Keratinocyte (primary cell): ENCODE measurements around the gene PRKAG1. TPM values are rescaled to one million over a fixed set of nuclear protein-coding genes. Genes with fewer than 3 reads are reported as not detected.

Source experiments
- DNase-seq: peaks from one replicate; pipeline ENCODE4 v3.0.0-alpha.2; 2011; ENCODE audit warnings: low read depth, missing footprints, low spot score
- FAIRE-seq: peaks from 2 replicates; lab custom pipeline; 2011; peaks lifted over from hg19 to GRCh38; lab: Jason Lieb, UNC
- H2AFZ ChIP-seq: 2 replicates; pipeline ENCODE4 v1.6.0; 2012; ENCODE audit warnings: low read length, control low read depth, inconsistent platforms; ENCODE audit not compliant: control insufficient read depth
- H3K27ac ChIP-seq: 2 replicates; pipeline ENCODE4 v1.5.1; 2011; ENCODE audit warnings: low read length; ENCODE audit not compliant: control insufficient read depth, insufficient read depth
- H3K27me3 ChIP-seq: 3 replicates; pipeline ENCODE4 v1.6.0; 2011; ENCODE audit warnings: low read length; ENCODE audit not compliant: control insufficient read depth, insufficient read depth; ENCODE audit errors: extremely low read depth
- H3K36me3 ChIP-seq, 2 experiments: 2 replicates in 1 of 2; 3 replicates in 1 of 2; pipeline ENCODE4 v1.5.1; 2011; ENCODE audit warnings: low read length in 2 of 2, mild to moderate bottlenecking in 1 of 2; ENCODE audit not compliant: control insufficient read depth in 2 of 2, insufficient read depth in 2 of 2; ENCODE audit errors: extremely low read depth in 1 of 2
- H3K4me1 ChIP-seq: 3 replicates; pipeline ENCODE4 v1.5.1; 2011; ENCODE audit warnings: low read length; ENCODE audit not compliant: control insufficient read depth, insufficient read depth; ENCODE audit errors: extremely low read depth
- H3K4me2 ChIP-seq: 3 replicates; pipeline ENCODE4 v1.6.0; 2011; ENCODE audit warnings: low read depth, low read length; ENCODE audit not compliant: control insufficient read depth, insufficient read depth; ENCODE audit errors: extremely low read depth
- H3K4me3 ChIP-seq, 3 experiments: fragments of 200-600 bp in 1 of 3; sonication (generic) in 1 of 3; 2 replicates in 2 of 3; 3 replicates in 1 of 3; pipeline ENCODE4 v1.5.1; 2011 to 2016; ENCODE audit warnings: low read length in 3 of 3, mild to moderate bottlenecking in 3 of 3, control low read depth in 2 of 3, inconsistent platforms in 1 of 3, low read depth in 1 of 3, mixed read lengths in 1 of 3, mixed run types in 1 of 3, moderate library complexity in 1 of 3; ENCODE audit not compliant: control insufficient read depth in 2 of 3, insufficient read depth in 2 of 3; ENCODE audit errors: extremely low read depth in 1 of 3
- H3K79me2 ChIP-seq: 2 replicates; pipeline ENCODE4 v1.6.0; 2012; ENCODE audit warnings: low read length; ENCODE audit not compliant: control insufficient read depth, insufficient read depth
- H3K9ac ChIP-seq: 3 replicates; pipeline ENCODE4 v1.6.0; 2011; ENCODE audit warnings: low read length; ENCODE audit not compliant: control insufficient read depth, insufficient read depth; ENCODE audit errors: extremely low read depth
- H3K9me1 ChIP-seq: 3 replicates; pipeline ENCODE4 v1.6.0; 2011; ENCODE audit warnings: low read length; ENCODE audit not compliant: control insufficient read depth, insufficient read depth; ENCODE audit errors: extremely low read depth
- H3K9me3 ChIP-seq: 2 replicates; pipeline ENCODE4 v1.5.1; 2012; ENCODE audit warnings: low read depth, low read length; ENCODE audit not compliant: control insufficient read depth
- H4K20me1 ChIP-seq: 3 replicates; pipeline ENCODE4 v1.6.0; 2011; ENCODE audit warnings: low read length; ENCODE audit not compliant: control insufficient read depth, insufficient read depth; ENCODE audit errors: extremely low read depth
- EZH2 ChIP-seq: IDR thresholded peaks from one replicate; pipeline ENCODE4 v1.6.1; 2012; ENCODE audit warnings: inconsistent platforms, mild to moderate bottlenecking, low read length, moderate library complexity
- dilution Hi-C: fragments of 300-500 bp; cut with MboI; formaldehyde crosslinking; loops from one replicate; pipeline ENCODE4 v1.7.0; 2020; ENCODE audit warnings: low sequenced_read_pairs; ENCODE audit not compliant: extremely low pct_ligation_motif_present
- polyA plus RNA-seq, 5 experiments: library from polyadenylated mRNA; depleted of rRNA in 3 of 5; stranded (reverse) in 3 of 5; stranded (forward) in 1 of 5; unstranded in 1 of 5; fragments of >200 nt; gene quantifications; 1 replicate in 1 of 5; 2 replicates in 3 of 5; 3 replicates in 1 of 5; pipeline versions ENCODE4 v1.2.1 to v1.2.3, GENCODE V29; 2011 to 2012; ENCODE audit warnings: missing spikeins in 2 of 5, low read depth in 1 of 5, low replicate concordance in 1 of 5
- TF ChIP-seq, protein P1 (sequence below), 3 experiments: IDR thresholded peaks in 1 of 3; conservative IDR thresholded peaks in 1 of 3; optimal IDR thresholded peaks in 1 of 3; 2 replicates in 2 of 3; 3 replicates in 1 of 3; pipeline versions ENCODE3 to v1.5.1; 2011; ENCODE audit warnings: low read length in 3 of 3, mild to moderate bottlenecking in 3 of 3, moderate library complexity in 2 of 3, control low read depth in 1 of 3, inconsistent platforms in 1 of 3; ENCODE audit not compliant: insufficient read depth in 2 of 3; ENCODE audit errors: extremely low read depth in 1 of 3

The PRKAG1 gene
- polyA plus RNA-seq, 1 donor (not counting 4 experiments of a cell fraction or from before 2014, with no cell fraction given), result 125 TPM

DNA sequence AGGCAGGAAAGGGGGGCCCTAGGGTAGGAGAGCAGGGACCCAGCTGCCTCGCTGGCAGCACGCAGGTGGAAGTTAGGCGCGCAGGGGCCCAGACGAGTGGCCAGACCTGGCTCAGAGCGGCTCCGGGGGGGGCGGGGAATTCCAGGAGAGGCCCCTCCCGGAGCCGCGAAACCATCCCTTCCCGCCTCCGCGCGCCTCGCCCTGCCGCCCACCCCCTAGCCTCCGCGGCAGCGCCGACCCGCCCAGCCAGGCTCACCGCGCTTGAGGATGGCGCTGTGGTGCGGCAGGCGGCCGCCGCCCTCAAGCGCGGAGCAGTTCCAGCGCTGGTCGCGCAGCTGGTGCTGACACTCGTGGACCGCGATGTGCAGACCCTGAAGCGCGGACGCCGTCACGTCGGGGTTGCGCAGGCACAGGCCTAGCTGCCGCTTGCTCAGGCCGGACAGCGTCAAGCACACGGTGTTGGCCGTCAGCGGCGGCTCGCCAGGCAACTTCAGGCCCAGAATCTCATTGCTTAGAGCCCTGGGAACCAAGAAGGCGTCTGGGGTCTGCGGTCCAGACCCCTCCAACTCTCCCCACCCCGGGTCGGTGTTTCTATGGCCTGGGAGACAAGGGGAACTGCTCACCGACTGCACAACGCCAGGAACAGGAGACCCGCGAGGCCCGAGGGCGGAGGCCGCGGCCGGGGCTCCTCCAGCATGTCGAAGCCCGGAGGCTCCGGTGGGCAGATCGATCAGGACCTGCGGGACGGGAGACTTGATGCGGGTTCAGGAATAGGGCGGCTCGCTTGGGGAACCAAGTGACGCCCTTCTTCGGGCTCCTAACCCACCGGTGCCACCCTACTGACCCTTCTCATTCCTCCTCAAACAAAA lies 48.5 kb downstream of the PRKAG1 start:
- Histone ChIP-seq H3K9me1 (no peaks in the 10 kb centered on the region), H3K4me3 (no peak overlapping the region), H3K36me3 (no peaks in the 10 kb centered on the region), H4K20me1 (no peaks in the 10 kb centered on the region), H3K9ac (no peak overlapping the region), H3K4me1 (peaks cover 28% of the 10 kb centered on the region), H3K4me2 (peak overlapping the region; percentile 64), H3K9me3 (no peaks in the 10 kb centered on the region), H3K27ac (no peak overlapping the region), H3K79me2 (no peaks in the 10 kb centered on the region), H3K27me3 (peaks cover 49% of the 10 kb centered on the region), H2AFZ (peak overlapping the region; percentile 29)
- TF ChIP-seq, protein P1, sequence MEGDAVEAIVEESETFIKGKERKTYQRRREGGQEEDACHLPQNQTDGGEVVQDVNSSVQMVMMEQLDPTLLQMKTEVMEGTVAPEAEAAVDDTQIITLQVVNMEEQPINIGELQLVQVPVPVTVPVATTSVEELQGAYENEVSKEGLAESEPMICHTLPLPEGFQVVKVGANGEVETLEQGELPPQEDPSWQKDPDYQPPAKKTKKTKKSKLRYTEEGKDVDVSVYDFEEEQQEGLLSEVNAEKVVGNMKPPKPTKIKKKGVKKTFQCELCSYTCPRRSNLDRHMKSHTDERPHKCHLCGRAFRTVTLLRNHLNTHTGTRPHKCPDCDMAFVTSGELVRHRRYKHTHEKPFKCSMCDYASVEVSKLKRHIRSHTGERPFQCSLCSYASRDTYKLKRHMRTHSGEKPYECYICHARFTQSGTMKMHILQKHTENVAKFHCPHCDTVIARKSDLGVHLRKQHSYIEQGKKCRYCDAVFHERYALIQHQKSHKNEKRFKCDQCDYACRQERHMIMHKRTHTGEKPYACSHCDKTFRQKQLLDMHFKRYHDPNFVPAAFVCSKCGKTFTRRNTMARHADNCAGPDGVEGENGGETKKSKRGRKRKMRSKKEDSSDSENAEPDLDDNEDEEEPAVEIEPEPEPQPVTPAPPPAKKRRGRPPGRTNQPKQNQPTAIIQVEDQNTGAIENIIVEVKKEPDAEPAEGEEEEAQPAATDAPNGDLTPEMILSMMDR (optimal IDR thresholded peaks at IDR 0.05 in 1 of 3, IDR thresholded peaks at IDR 0.05 in 1 of 3, conservative IDR thresholded peaks at IDR 0.05 in 1 of 3; ENCODE audit: extremely low read depth in 1 of 3, insufficient read depth in 2 of 3, low read length in 3 of 3), result peak in 1 of 3 experiments; percentile 34
- no peak for TF ChIP-seq EZH2
- FAIRE-seq, result no peak
- dilution Hi-C loops, result no loop called here
- no peak for DNase-seq

GRCh38 chr12:48969160-48969771 lies 49.3 kb downstream of the PRKAG1 start:
- Histone ChIP-seq H3K4me2 (peak overlapping the region; percentile 9), H3K4me3 (no peak overlapping the region)

More at GRCh38 chr12:48969160-48969771, 49.3 kb downstream of the PRKAG1 start:
- Histone ChIP-seq H3K27me3 (peaks cover 47% of the 10 kb centered on the region), H3K27ac (no peak overlapping the region), H3K4me1 (peaks cover 28% of the 10 kb centered on the region), H3K79me2 (no peaks in the 10 kb centered on the region), H3K36me3 (no peaks in the 10 kb centered on the region), H4K20me1 (no peaks in the 10 kb centered on the region), H3K9ac (no peak overlapping the region), H2AFZ (no peak overlapping the region), H3K9me3 (no peaks in the 10 kb centered on the region), H3K9me1 (no peaks in the 10 kb centered on the region)
- no peak for TF ChIP-seq EZH2
- TF ChIP-seq, protein P1 (optimal IDR thresholded peaks at IDR 0.05 in 1 of 3, IDR thresholded peaks at IDR 0.05 in 1 of 3, conservative IDR thresholded peaks at IDR 0.05 in 1 of 3; ENCODE audit: extremely low read depth in 1 of 3, insufficient read depth in 2 of 3, low read length in 3 of 3), result no peak
- FAIRE-seq (no peak), DNase-seq (no peak)
- dilution Hi-C loops, result no loop called here
